Ectodermal cell (in vitro differentiated cells): Measurements from ENCODE around the gene TWF2.

ENCODE experiments used
- H3K27ac ChIP-seq: 2 replicates; pipeline ENCODE4 v1.7.0; 2013; ENCODE audit warnings: mild to moderate bottlenecking, low read depth, low read length; ENCODE audit not compliant: insufficient read depth, poor library complexity, severe bottlenecking
- H3K27me3 ChIP-seq: 2 replicates; pipeline ENCODE4 v1.7.0; 2013; ENCODE audit warnings: mild to moderate bottlenecking, low read length; ENCODE audit not compliant: insufficient read depth, control insufficient read depth, poor library complexity, severe bottlenecking
- H3K36me3 ChIP-seq: one replicate; pipeline ENCODE4 v1.7.0; 2013; ENCODE audit warnings: low read length; ENCODE audit not compliant: control insufficient read depth, insufficient read depth
- H3K4me1 ChIP-seq: one replicate; pipeline ENCODE4 v1.7.0; 2013; ENCODE audit warnings: low read length; ENCODE audit not compliant: control insufficient read depth, insufficient read depth
- H3K4me3 ChIP-seq: 2 replicates; pipeline ENCODE4 v1.7.0; 2013; ENCODE audit warnings: low read depth, low read length, control low read depth; ENCODE audit not compliant: insufficient read depth
- H3K9me3 ChIP-seq: 2 replicates; pipeline ENCODE4 v1.7.0; 2013; ENCODE audit warnings: mild to moderate bottlenecking, low read length, moderate library complexity; ENCODE audit not compliant: control insufficient read depth
- WGBS, 2 experiments: methylation state at CpG; one replicate each; pipeline ENCODE4 v1.1.7; 2013; ENCODE audit warnings: missing lambda C conversion rate in 2 of 2; 5-methylcytosine and 5-hydroxymethylcytosine counted together

TWF2 gene

GRCh38 chr3:52259448-52259847 lies 20.5 kb upstream of the TWF2 start:
- H3K4me3 ChIP-seq = no peak overlapping the region
- no peaks in the 10 kb centered on the region for H3K4me1 ChIP-seq
- H3K9me3 ChIP-seq = no peaks in the 10 kb centered on the region
- H3K36me3 ChIP-seq = peaks cover 81% of the 10 kb centered on the region
- no peak overlapping the region for H3K27ac ChIP-seq
- no peaks in the 10 kb centered on the region for H3K27me3 ChIP-seq
- WGBS, 2 experiments = 96 to 98% methylated on average over 4 of the region's 4 CpGs

- 100% methylated on average over 1 of the region's 1 CpG for WGBS, 2 experiments
- peaks cover 80% of the 10 kb centered on the region for H3K36me3 ChIP-seq
- H3K27ac ChIP-seq = no peak overlapping the region
- H3K4me3 ChIP-seq = no peak overlapping the region
- no peaks in the 10 kb centered on the region for H3K9me3 ChIP-seq
- no peaks in the 10 kb centered on the region for H3K4me1 ChIP-seq
- H3K27me3 ChIP-seq = no peaks in the 10 kb centered on the region
These were observed 20.1 kb upstream of the TWF2 start for GRCh38 chr3:52259035-52259434.

GRCh38 chr3:52257911-52258310 lies 19.0 kb upstream of the TWF2 start:
- H3K9me3 ChIP-seq = no peaks in the 10 kb centered on the region
- no peaks in the 10 kb centered on the region for H3K4me1 ChIP-seq
- no peak overlapping the region for H3K27ac ChIP-seq
- no peaks in the 10 kb centered on the region for H3K27me3 ChIP-seq
- WGBS, 2 experiments = 94 to 95% methylated on average over 4 of the region's 4 CpGs
- no peak overlapping the region for H3K4me3 ChIP-seq
- H3K36me3 ChIP-seq = peaks cover 73% of the 10 kb centered on the region

- WGBS, 2 experiments = 95 to 97% methylated on average over 4 of the region's 4 CpGs
- Histone ChIP-seq H3K4me1 (no peaks in the 10 kb centered on the region), H3K4me3 (no peak overlapping the region), H3K27ac (no peak overlapping the region), H3K36me3 (peaks cover 64% of the 10 kb centered on the region), H3K27me3 (no peaks in the 10 kb centered on the region), H3K9me3 (no peaks in the 10 kb centered on the region)
These were observed 17.7 kb upstream of the TWF2 start for GRCh38 chr3:52256622-52257021.

DNA sequence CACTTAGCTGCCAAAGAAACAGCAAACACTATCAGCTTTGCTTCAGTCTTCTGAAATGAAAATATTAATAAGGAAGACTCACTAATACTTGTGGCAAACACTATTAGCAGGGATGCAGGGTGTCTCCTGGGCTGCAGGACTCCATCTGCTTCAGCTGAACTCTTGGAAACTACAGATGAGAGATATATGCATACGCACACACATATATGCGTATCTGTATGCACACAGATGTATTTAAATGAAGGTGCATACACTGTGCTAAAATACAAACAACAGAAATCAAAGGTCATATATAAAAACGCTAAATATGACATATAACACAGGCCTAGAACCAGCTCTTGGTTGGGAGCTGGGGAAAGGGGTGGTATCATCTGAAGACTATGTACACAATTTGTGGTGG lies 17.2 kb upstream of the TWF2 start:
- Histone ChIP-seq H3K4me3 (no peak overlapping the region), H3K27me3 (no peaks in the 10 kb centered on the region), H3K9me3 (no peaks in the 10 kb centered on the region), H3K4me1 (no peaks in the 10 kb centered on the region), H3K27ac (no peak overlapping the region), H3K36me3 (peaks cover 59% of the 10 kb centered on the region)
- 100% methylated on average over 2 to 3 of the region's 3 CpGs for WGBS, 2 experiments

DNA sequence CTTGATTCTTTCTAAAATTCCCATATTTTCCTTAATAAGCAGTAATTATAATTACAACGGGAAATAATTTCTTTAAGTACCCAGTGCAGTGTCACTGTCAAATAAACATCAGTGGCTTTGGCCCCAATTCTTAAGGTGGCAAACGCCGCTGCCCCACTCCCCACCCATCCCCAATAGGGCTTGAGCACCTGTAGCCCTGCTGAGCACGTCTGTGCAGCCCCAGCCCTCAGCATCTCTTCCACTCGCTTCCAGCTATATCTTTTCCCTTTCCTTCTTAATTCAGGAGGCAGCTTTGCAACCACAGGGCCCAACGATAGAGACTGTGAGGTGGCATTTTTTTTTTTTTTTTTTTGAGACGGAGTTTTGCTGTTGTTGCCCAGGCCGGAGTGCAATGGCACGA lies 15.7 kb upstream of the TWF2 start:
- Histone ChIP-seq H3K36me3 (peaks cover 45% of the 10 kb centered on the region), H3K27ac (no peak overlapping the region), H3K4me1 (no peaks in the 10 kb centered on the region), H3K9me3 (no peaks in the 10 kb centered on the region), H3K4me3 (no peak overlapping the region), H3K27me3 (no peaks in the 10 kb centered on the region)
- 95% methylated on average over 9 of the region's 9 CpGs for WGBS, 2 experiments

DNA sequence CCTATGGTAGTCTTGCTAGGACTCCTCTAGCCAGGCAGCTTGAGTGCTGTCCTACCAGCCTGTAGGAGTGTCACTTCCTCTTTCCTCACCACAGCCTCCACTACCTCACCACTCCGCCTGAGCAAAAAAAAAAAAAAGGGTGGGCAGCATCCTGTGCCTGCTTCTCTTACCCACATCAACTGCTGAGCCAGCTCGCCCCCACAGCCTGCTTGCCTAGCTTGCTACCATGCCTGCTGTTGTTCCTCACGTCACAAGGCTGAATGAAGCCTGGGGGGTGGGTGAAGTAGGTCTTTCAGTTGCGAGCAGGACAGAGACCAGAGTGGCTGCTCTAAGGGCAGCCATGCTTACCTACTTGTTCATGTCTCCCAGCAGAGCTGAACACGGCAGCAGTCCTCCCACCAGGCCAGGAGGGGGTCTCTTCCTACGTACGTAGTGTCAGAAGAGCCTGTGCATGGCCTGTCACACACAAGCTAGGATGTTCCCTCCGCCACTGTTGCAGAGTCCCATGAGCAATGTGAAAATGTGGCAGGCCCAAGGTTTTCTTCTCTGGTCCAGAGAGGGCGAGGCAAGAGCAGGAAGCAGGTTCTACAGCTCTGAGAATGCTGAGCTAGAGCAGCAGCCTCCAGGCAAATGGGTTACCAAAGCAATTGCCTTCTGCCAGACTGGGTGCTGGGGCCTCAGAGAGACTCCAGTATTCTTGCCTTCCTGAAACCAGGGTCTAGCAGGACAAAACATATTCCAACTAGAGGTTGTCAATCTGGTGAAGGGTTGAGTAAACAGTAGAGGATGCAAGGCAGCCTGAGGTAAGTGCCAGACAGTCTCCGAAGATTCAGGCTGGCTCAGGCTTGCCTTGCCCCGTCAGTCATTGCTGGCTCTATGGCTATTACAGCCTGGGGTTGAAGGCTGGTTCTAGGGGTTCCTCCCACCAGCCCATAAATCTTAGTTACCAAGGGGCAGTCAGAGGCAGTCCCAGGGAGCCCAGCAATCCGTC lies 14.7 kb upstream of the TWF2 start:
- 92 to 94% methylated on average over 12 of the region's 12 CpGs for WGBS, 2 experiments
- H3K27ac ChIP-seq = no peak overlapping the region
- H3K27me3 ChIP-seq = no peaks in the 10 kb centered on the region
- no peak overlapping the region for H3K4me3 ChIP-seq
- H3K4me1 ChIP-seq = no peaks in the 10 kb centered on the region
- no peaks in the 10 kb centered on the region for H3K9me3 ChIP-seq
- H3K36me3 ChIP-seq = peaks cover 36% of the 10 kb centered on the region

- Histone ChIP-seq H3K9me3 (no peaks in the 10 kb centered on the region), H3K4me1 (peaks cover 5% of the 10 kb centered on the region), H3K4me3 (no peak overlapping the region), H3K27ac (no peak overlapping the region), H3K36me3 (peaks cover 3% of the 10 kb centered on the region), H3K27me3 (peaks cover 24% of the 10 kb centered on the region)
- WGBS, 2 experiments = 94 to 100% methylated on average over 1 of the region's 1 CpG
These were observed 11.2 kb upstream of the TWF2 start for GRCh38 chr3:52250122-52250521.

DNA sequence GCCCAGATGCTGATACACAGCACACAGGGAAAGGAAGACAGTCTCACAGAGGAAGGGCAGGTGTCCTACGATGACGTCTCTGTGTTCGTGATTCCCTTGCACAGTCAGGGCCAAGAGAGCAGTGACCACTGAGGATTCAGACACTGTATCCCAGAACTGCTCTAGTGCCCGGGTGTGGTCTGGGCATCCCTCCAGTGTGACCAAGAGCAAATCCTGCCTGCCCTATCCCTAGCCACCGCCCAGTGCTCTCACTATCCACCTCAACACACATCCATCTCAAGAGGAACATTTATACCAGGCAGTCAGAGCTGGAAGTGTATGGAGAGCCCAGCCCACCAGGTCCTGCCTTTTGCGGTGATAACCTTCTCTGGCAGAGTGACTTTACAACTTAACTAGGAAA lies 10.7 kb upstream of the TWF2 start:
- no peak overlapping the region for H3K4me3 ChIP-seq
- WGBS, 2 experiments = 93 to 94% methylated on average over 6 of the region's 6 CpGs
- peaks cover 5% of the 10 kb centered on the region for H3K4me1 ChIP-seq
- no peaks in the 10 kb centered on the region for H3K9me3 ChIP-seq
- no peak overlapping the region for H3K27ac ChIP-seq
- H3K36me3 ChIP-seq = peaks cover 2% of the 10 kb centered on the region
- peaks cover 29% of the 10 kb centered on the region for H3K27me3 ChIP-seq

DNA sequence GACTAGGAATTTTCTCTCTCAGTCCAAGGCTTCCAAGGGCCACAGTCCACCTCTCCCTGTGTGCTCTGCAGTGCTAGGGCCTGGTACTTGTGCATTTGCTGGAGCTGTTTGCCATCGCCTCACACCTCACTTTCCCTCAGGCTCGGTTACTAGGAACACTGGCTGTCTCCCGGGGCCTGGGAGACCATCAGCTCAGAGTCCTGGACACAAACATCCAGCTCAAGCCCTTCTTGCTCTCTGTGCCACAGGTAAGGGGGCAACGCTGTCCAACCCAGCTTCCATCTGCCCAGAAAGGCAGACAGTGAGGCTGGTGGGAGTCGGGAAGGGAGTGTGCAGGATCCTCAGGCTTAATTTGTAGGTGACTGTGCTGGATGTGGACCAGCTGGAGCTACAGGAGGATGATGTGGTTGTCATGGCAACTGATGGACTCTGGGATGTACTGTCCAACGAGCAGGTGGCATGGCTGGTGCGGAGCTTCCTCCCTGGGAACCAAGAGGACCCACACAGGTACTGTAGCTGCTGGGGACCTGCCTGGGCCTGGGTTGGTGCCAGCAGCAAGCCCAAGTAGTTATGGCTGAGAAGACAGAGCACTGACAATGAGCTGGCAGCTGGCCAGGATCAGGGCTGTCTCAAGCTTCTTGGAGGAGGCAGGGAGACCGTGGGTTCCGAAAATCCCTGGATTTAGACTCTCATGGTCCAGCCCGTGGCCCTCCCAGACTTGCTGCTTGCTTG lies 10.0 kb upstream of the TWF2 start:
- H3K27me3 ChIP-seq = peaks cover 36% of the 10 kb centered on the region
- H3K9me3 ChIP-seq = no peaks in the 10 kb centered on the region
- 93 to 96% methylated on average over 10 of the region's 10 CpGs for WGBS, 2 experiments
- H3K36me3 ChIP-seq = peaks cover 2% of the 10 kb centered on the region
- H3K4me1 ChIP-seq = peaks cover 5% of the 10 kb centered on the region
- no peak overlapping the region for H3K4me3 ChIP-seq
- no peak overlapping the region for H3K27ac ChIP-seq
